Type B pancreatic cell (in vitro differentiated cells): Measurements from ENCODE around the gene DHRS2. TPM values are rescaled to one million over a fixed set of nuclear protein-coding genes. Genes with fewer than 3 reads are reported as not detected.

Experiments
- DNase-seq: peaks from one replicate; pipeline ENCODE4 v3.0.0; 2021; ENCODE audit warnings: mixed read lengths; ENCODE audit not compliant: unreplicated experiment; ENCODE audit errors: extremely low spot score
- H3K27ac Mint-ChIP-seq: 2 replicates; pipeline ENCODE4 v1.8.0; 2021; ENCODE audit warnings: mild to moderate bottlenecking, mixed read lengths
- H3K27me3 Mint-ChIP-seq: 2 replicates; pipeline ENCODE4 v1.8.0; 2021; ENCODE audit warnings: mixed read lengths
- H3K36me3 Mint-ChIP-seq: 2 replicates; pipeline ENCODE4 v1.8.0; 2021; ENCODE audit warnings: mixed read lengths
- H3K4me1 Mint-ChIP-seq: one replicate; pipeline ENCODE4 v1.8.0; 2021; ENCODE audit warnings: mixed read lengths; ENCODE audit not compliant: unreplicated experiment
- H3K4me3 Mint-ChIP-seq: 2 replicates; pipeline ENCODE4 v1.8.0; 2021; ENCODE audit warnings: mild to moderate bottlenecking, mixed read lengths
- H3K9me3 Mint-ChIP-seq: 2 replicates; pipeline ENCODE4 v1.8.0; 2021; ENCODE audit warnings: mixed read lengths
- total RNA-seq: library from RNA; stranded (reverse); gene quantifications from 2 replicates; pipeline ENCODE4 v1.2.1, GENCODE V29; 2021; ENCODE audit warnings: low replicate concordance
- TF ChIP-seq, protein P1 (sequence below): fragments of 200-600 bp; sonication (generic); conservative IDR thresholded peaks from 2 replicates; pipeline ENCODE4 v1.5.0; 2021; ENCODE audit warnings: antibody characterized with exemption, mild to moderate bottlenecking

Gene DHRS2
- total RNA-seq, 1 donor from 2014 or later: 1.4 TPM

- Mint-ChIP-seq H3K9me3 (peaks cover 6% of the 10 kb centered on the region), H3K36me3 (no peaks in the 10 kb centered on the region), H3K27ac (no peak overlapping the region), H3K4me1 (peaks cover under 1% of the 10 kb centered on the region), H3K4me3 (no peak overlapping the region), H3K27me3 (no peaks in the 10 kb centered on the region)
- TF ChIP-seq, protein P1, sequence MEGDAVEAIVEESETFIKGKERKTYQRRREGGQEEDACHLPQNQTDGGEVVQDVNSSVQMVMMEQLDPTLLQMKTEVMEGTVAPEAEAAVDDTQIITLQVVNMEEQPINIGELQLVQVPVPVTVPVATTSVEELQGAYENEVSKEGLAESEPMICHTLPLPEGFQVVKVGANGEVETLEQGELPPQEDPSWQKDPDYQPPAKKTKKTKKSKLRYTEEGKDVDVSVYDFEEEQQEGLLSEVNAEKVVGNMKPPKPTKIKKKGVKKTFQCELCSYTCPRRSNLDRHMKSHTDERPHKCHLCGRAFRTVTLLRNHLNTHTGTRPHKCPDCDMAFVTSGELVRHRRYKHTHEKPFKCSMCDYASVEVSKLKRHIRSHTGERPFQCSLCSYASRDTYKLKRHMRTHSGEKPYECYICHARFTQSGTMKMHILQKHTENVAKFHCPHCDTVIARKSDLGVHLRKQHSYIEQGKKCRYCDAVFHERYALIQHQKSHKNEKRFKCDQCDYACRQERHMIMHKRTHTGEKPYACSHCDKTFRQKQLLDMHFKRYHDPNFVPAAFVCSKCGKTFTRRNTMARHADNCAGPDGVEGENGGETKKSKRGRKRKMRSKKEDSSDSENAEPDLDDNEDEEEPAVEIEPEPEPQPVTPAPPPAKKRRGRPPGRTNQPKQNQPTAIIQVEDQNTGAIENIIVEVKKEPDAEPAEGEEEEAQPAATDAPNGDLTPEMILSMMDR: no peak
- no peak for DNase-seq
These were observed 2.4 kb downstream of the DHRS2 start for GRCh38 chr14:23638414-23639047.

DNA sequence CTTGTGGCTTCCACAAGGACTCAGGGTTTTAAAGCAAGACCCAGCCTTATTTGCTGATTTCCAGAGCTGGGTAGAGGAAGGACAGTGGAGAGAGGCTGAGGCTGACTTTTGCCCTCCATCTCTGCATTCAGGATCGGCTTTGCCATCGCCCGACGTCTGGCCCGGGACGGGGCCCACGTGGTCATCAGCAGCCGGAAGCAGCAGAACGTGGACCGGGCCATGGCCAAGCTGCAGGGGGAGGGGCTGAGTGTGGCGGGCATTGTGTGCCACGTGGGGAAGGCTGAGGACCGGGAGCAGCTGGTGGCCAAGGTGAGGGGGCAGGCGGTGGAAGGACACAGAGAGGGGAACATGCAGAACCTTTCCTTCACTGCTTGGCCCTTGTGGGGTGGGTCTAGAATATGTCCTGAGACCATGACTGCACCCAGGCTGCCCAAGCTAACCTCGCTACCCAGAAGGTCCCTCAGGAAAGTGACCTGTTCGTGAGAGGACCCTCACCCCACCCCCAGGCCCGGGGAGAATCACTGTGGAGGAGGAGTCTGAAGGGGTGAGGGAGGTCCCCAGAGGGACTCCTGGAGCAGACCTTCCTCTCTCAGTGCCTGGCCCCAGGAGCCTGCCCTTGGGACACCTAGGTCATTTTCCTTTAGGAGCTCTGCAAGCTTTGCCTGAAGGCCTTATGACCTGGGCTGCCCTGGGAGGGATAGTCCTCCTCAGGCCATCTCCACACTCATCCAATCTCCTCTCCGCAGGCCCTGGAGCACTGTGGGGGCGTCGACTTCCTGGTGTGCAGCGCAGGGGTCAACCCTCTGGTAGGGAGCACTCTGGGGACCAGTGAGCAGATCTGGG is 3.1 kb downstream of the DHRS2 start:
- Mint-ChIP-seq H3K4me1 (no peaks in the 10 kb centered on the region), H3K4me3 (no peak overlapping the region), H3K27ac (no peak overlapping the region), H3K36me3 (no peaks in the 10 kb centered on the region), H3K27me3 (no peaks in the 10 kb centered on the region), H3K9me3 (peaks cover 6% of the 10 kb centered on the region)
- DNase-seq: no peak
- TF ChIP-seq, protein P1: no peak

GRCh38 chr14:23639891-23640523 is 3.8 kb downstream of the DHRS2 start:
- peaks cover 6% of the 10 kb centered on the region for H3K9me3 Mint-ChIP-seq
- H3K4me3 Mint-ChIP-seq: no peak overlapping the region
- no peak for DNase-seq
- no peak overlapping the region for H3K27ac Mint-ChIP-seq
- no peaks in the 10 kb centered on the region for H3K27me3 Mint-ChIP-seq
- no peaks in the 10 kb centered on the region for H3K36me3 Mint-ChIP-seq
- H3K4me1 Mint-ChIP-seq: no peaks in the 10 kb centered on the region
- TF ChIP-seq, protein P1: no peak

DNA sequence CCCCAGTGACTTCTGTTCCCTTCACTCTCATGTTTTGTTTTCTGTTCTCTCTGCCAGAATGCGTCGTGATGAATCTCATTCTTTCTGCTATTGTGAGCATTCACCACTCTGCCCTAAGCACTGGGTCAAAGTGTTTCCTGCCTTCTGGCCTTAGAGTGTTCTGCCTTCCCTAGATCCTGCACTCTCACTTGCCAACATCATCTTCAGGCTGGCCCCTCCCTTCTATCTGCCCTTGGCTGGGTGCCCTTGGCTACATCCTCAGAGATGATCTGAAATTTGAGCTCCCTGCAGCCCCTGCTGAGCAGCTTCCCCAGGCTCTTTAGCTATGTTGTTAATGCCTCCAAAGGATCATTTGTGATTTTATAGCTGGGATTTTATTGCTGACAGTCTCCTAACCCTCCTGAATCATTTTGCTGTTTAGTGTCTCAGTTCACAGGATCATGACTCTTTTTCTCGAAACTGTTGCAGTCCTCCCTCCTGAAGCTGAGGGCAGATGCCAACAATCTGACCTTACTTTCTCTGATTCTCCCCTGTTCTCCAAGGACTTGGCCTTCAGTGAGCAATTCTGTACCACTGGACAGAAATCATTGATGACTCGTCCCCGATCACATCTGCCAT is 4.5 kb downstream of the DHRS2 start:
- no peak for DNase-seq

More for the DNA sequence above, 4.5 kb downstream of the DHRS2 start:
- peaks cover 6% of the 10 kb centered on the region for H3K9me3 Mint-ChIP-seq
- H3K4me3 Mint-ChIP-seq: no peak overlapping the region
- TF ChIP-seq, protein P1: no peak
- H3K27ac Mint-ChIP-seq: no peak overlapping the region
- no peaks in the 10 kb centered on the region for H3K36me3 Mint-ChIP-seq
- H3K4me1 Mint-ChIP-seq: no peaks in the 10 kb centered on the region
- no peaks in the 10 kb centered on the region for H3K27me3 Mint-ChIP-seq
